ENCODE measurements around the gene VCAN. TPM values are rescaled to one million over a fixed set of nuclear protein-coding genes. Genes with fewer than 3 reads are reported as not detected.

The VCAN gene
- total RNA-seq, 4 donors from 2014 or later: 10.5 to 40.4 (median 16.6) TPM

DNA sequence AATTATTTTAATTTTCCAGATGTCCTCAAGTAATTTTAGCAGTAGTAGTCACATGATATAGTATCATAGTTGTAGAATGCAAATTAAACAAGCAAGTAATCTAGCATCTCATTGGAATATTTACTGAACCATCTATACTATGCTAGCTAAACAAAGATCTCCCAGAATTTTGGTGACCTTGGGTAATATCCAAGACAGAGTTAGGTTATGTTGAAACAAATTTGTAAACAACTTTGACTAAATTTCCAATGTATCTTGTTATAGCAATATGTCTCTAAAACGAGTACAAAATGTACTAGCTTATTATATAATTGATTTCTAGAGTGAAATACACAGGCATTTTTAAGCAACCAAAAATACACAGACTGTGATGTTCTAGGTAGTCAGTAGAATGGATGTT, 41.5 kb downstream of the VCAN start:
- Histone ChIP-seq H3K4me3 (no peak overlapping the region), H3K9me3 (no peaks in the 10 kb centered on the region), H3K27me3 (no peaks in the 10 kb centered on the region), H3K27ac (no peak overlapping the region), H3K36me3 (no peaks in the 10 kb centered on the region), H3K4me1 (no peaks in the 10 kb centered on the region)
- no peak for DNase-seq
- TF ChIP-seq, protein P1, sequence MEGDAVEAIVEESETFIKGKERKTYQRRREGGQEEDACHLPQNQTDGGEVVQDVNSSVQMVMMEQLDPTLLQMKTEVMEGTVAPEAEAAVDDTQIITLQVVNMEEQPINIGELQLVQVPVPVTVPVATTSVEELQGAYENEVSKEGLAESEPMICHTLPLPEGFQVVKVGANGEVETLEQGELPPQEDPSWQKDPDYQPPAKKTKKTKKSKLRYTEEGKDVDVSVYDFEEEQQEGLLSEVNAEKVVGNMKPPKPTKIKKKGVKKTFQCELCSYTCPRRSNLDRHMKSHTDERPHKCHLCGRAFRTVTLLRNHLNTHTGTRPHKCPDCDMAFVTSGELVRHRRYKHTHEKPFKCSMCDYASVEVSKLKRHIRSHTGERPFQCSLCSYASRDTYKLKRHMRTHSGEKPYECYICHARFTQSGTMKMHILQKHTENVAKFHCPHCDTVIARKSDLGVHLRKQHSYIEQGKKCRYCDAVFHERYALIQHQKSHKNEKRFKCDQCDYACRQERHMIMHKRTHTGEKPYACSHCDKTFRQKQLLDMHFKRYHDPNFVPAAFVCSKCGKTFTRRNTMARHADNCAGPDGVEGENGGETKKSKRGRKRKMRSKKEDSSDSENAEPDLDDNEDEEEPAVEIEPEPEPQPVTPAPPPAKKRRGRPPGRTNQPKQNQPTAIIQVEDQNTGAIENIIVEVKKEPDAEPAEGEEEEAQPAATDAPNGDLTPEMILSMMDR (IDR thresholded peaks at IDR 0.05): no peak

DNA sequence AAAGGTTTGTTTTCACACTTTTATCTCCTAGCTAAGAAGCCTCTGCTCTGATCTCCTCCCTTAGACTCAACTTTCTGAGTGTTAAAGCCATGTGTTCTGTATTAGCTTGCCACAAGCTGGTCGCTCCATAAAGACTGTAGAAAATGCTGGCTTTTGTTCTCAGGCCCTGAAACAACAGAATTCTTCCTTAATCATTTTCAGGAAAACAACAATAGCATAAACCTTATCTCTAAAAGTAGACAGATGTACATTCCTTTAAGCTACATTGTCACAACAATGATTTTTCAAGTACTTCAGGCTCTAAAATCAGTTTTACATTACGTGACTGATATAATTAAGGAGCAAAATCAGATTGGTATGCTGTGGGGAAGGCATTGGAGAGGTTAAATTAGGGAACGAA, 41.9 kb downstream of the VCAN start:
- Histone ChIP-seq H3K9me3 (no peaks in the 10 kb centered on the region), H3K4me3 (no peak overlapping the region), H3K4me1 (no peaks in the 10 kb centered on the region), H3K27ac (no peak overlapping the region), H3K36me3 (no peaks in the 10 kb centered on the region), H3K27me3 (no peaks in the 10 kb centered on the region)
- DNase-seq: no peak
- no peak for TF ChIP-seq POLR2A (IDR thresholded peaks at IDR 0.05)
- TF ChIP-seq, protein P1 (IDR thresholded peaks at IDR 0.05): no peak

- Histone ChIP-seq H3K9me3 (no peaks in the 10 kb centered on the region), H3K36me3 (no peaks in the 10 kb centered on the region), H3K4me1 (no peaks in the 10 kb centered on the region), H3K27ac (no peak overlapping the region), H3K27me3 (no peaks in the 10 kb centered on the region), H3K4me3 (no peak overlapping the region)
- TF ChIP-seq POLR2A (IDR thresholded peaks at IDR 0.05): no peak
- no peak for DNase-seq
These were observed 44.8 kb downstream of the VCAN start for GRCh38 chr5:83516377-83516776.

DNA sequence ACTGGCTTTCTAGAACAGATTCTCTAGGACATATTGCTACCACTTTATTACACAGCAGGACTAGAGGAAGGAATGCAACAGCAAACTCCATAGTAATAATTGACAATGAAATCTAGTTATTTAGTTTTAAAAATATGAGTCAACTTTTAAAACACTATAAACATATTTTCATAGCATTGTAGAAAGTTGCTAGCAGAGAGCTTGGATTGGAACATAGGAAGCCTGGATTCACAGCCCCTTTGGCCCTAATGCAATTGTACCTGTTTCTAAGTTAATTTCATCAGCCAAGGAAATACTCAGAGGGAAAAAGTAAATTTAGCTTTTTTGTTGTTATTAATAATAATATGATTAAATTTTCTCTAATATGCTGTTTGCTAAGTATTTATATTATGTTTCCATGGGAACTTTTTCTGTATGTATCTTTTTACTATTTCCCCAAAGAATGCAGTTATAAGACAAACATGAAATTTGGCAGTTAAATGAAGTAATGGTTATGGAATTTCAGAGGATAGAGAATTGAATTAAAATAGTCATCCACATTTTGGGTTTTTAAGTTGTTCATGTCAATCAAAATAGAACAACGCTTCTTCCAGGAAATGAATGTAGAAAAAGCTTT, 45.6 kb downstream of the VCAN start:
- no peaks in the 10 kb centered on the region for H3K36me3 ChIP-seq
- no peak overlapping the region for H3K27ac ChIP-seq
- TF ChIP-seq POLR2A (IDR thresholded peaks at IDR 0.05): no peak
- no peaks in the 10 kb centered on the region for H3K9me3 ChIP-seq
- H3K4me1 ChIP-seq: no peaks in the 10 kb centered on the region
- DNase-seq: no peak
- H3K4me3 ChIP-seq: no peak overlapping the region
- H3K27me3 ChIP-seq: no peaks in the 10 kb centered on the region

DNA sequence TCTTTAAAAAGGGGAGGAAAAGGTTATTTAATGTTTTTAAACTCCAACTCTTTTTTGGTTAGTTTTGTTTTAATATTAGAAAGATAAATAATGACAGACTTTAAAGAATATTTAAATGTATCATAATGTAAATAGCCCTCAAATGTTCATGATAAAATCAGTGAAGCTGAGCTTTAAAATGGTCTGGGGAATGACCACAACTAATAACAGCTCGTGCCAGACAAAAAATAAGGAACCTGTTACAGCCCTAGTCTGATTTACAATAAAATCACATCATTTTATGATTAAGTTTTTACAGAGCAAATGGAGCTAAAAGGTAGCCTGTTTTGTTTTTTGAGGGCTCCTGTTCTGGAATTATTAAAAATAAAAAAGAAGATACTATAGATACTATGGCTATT, 46.1 kb downstream of the VCAN start:
- DNase-seq: no peak
- H3K36me3 ChIP-seq: no peaks in the 10 kb centered on the region
- TF ChIP-seq, protein P1 (IDR thresholded peaks at IDR 0.05): no peak
- no peak for TF ChIP-seq POLR2A (IDR thresholded peaks at IDR 0.05)
- H3K27ac ChIP-seq: no peak overlapping the region
- no peak overlapping the region for H3K4me3 ChIP-seq
- H3K9me3 ChIP-seq: no peaks in the 10 kb centered on the region
- no peaks in the 10 kb centered on the region for H3K27me3 ChIP-seq
- no peaks in the 10 kb centered on the region for H3K4me1 ChIP-seq

DNA sequence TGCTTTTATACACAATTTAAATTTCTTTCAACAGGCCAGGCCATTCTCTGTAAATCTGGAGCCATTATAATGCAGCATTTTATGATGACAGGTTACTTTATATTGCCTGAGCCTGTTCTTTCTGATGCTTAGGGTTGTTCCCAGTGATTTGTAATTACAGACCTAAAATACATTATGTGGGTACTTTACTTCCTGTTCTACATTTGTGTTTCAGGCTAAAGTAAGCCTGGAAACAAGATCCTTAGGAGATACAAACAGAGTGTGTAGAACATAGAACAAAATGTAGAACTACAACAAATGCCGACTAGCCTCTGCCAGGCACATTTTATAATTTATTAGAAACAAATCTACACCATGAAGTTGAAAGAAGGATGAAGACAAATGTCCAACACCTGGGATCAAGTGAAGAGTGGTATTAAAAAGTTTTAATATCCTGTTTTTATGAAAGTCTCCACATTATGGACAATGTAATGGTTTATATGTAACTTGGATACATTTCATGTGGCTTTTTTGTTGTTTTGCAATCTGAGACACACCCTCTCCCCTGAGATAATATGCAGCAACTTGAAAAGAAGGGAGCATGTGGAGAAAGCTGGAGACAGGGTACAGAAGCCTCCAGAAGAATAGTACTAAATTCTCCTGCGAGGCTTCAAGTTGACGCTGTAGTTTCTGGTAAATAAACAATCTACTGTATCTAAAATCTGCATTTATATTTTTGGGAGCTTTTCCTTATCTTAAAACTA, 46.9 kb downstream of the VCAN start:
- H3K4me3 ChIP-seq: no peak overlapping the region
- DNase-seq: no peak
- no peak overlapping the region for H3K27ac ChIP-seq
- H3K36me3 ChIP-seq: no peaks in the 10 kb centered on the region
- H3K27me3 ChIP-seq: no peaks in the 10 kb centered on the region
- H3K9me3 ChIP-seq: no peaks in the 10 kb centered on the region
- TF ChIP-seq POLR2A (IDR thresholded peaks at IDR 0.05): no peak
- TF ChIP-seq, protein P1 (IDR thresholded peaks at IDR 0.05): no peak
- no peaks in the 10 kb centered on the region for H3K4me1 ChIP-seq

Measured in Peyer's patch (tissue), 4 donors.